K562 (cell line): Measurements from ENCODE around the gene ZNF772. TPM values are rescaled to one million over a fixed set of nuclear protein-coding genes. Genes with fewer than 3 reads are reported as not detected.

Experiments used
- ATAC-seq: fragments of 200-7000 bp; cut with Tn5 transposase; 3 replicates; pipeline ENCODE4 v1.9.1; 2020; ENCODE audit warnings: moderate library complexity
- BruUV-seq: library from RNA; stranded (reverse); fragments of 400-500 nt; replicated peaks from 2 replicates; lab custom pipeline; 2021; lab: Mats Ljungman, UMichigan
- CTCF ChIA-PET: fragments of 300-600 bp; formaldehyde crosslinking; extraction: SDS; loops from one replicate; lab custom pipeline; 2021; ENCODE audit warnings: low intra/inter-chr PET ratio; lab: Yijun Ruan, JAX
- POLR2A ChIA-PET: fragments of 300-600, 350-650 bp; sonication (Branson Sonifier 250); formaldehyde crosslinking; extraction: SDS; loops from one replicate; lab custom pipeline; 2021; ENCODE audit warnings: antibody characterized with exemption, inconsistent platforms; lab: Yijun Ruan, JAX
- DNase-seq, 4 experiments: peaks; one replicate each; pipeline versions ENCODE4 v3.0.0 to v3.0.0-alpha.2; 2011 to 2018; ENCODE audit warnings: low spot score in 3 of 4, mixed read lengths in 3 of 4; ENCODE audit errors: extremely low read depth in 1 of 4
- FAIRE-seq: peaks from 2 replicates; lab custom pipeline; 2011; peaks lifted over from hg19 to GRCh38; lab: Jason Lieb, UNC
- H2AFZ ChIP-seq: 2 replicates; pipeline ENCODE4 v1.6.0; 2011; ENCODE audit warnings: low read depth, low read length, control low read depth, inconsistent platforms
- H3K27ac ChIP-seq: fragments of 200-600 bp; 3 replicates; pipeline ENCODE4 v1.8.0; 2011; ENCODE audit warnings: low read depth, mild to moderate bottlenecking, control low read depth, inconsistent platforms, low read length, moderate library complexity, mixed read lengths; ENCODE audit errors: extremely low read depth
- H3K27me3 ChIP-seq, 2 experiments: fragments of 300-600 bp in 1 of 2; 2 replicates in 1 of 2; 3 replicates in 1 of 2; pipeline versions ENCODE4 v1.6.0 to v1.8.0; 2011; ENCODE audit warnings: inconsistent platforms in 2 of 2, low read length in 2 of 2, mild to moderate bottlenecking in 1 of 2, mixed read lengths in 1 of 2, moderate library complexity in 1 of 2; ENCODE audit not compliant: control insufficient read depth in 2 of 2, insufficient read depth in 2 of 2
- H3K36me3 ChIP-seq: fragments of 300-600 bp; 3 replicates; pipeline ENCODE4 v1.8.0; 2011; ENCODE audit warnings: mild to moderate bottlenecking, low read length, inconsistent platforms; ENCODE audit not compliant: control insufficient read depth, insufficient read depth
- H3K4me1 ChIP-seq, 2 experiments: fragments of 200-600 bp in 1 of 2; replicated peaks in 1 of 2; 2 replicates in 1 of 2; 3 replicates in 1 of 2; pipeline versions ENCODE4 v1.5.1 to v1.8.0; 2011; ENCODE audit warnings: inconsistent platforms in 2 of 2, low read length in 2 of 2, mild to moderate bottlenecking in 1 of 2, mixed read lengths in 1 of 2, moderate library complexity in 1 of 2; ENCODE audit not compliant: control insufficient read depth in 2 of 2, insufficient read depth in 2 of 2
- H3K4me2 ChIP-seq: 2 replicates; pipeline ENCODE4 v1.6.1; 2011; ENCODE audit warnings: low read length, control low read depth, inconsistent platforms, mixed read lengths; ENCODE audit not compliant: insufficient read depth
- H3K4me3 ChIP-seq: fragments of 200-600 bp; sonication (generic), shearing (Covaris generic); 2 replicates; pipeline ENCODE4 v1.5.1; 2016; ENCODE audit warnings: control low read depth, inconsistent platforms
- H3K79me2 ChIP-seq: fragments of 200-600 bp; 3 replicates; pipeline ENCODE4 v1.8.0; 2011; ENCODE audit warnings: low read length, inconsistent platforms; ENCODE audit not compliant: control insufficient read depth, insufficient read depth
- H3K9ac ChIP-seq, 2 experiments: 2 replicates each; pipeline versions ENCODE4 v1.6.0 to v1.6.1; 2011; ENCODE audit warnings: low read depth in 2 of 2, low read length in 2 of 2, control low read depth in 1 of 2, inconsistent platforms in 1 of 2, mild to moderate bottlenecking in 1 of 2, mixed read lengths in 1 of 2; ENCODE audit not compliant: insufficient read depth in 1 of 2
- H3K9me1 ChIP-seq: one replicate; pipeline ENCODE4 v1.6.0; 2011; ENCODE audit warnings: inconsistent platforms, mild to moderate bottlenecking, low read length, moderate library complexity; ENCODE audit not compliant: control insufficient read depth, insufficient read depth
- H3K9me3 ChIP-seq: replicated peaks from 2 replicates; pipeline ENCODE4 v1.5.1; 2011; ENCODE audit warnings: low read depth, low read length, inconsistent platforms; ENCODE audit not compliant: control insufficient read depth, insufficient read depth
- H4K20me1 ChIP-seq: replicated peaks from 2 replicates; pipeline ENCODE4 v1.6.1; 2011; ENCODE audit warnings: low read length, inconsistent platforms, mixed read lengths; ENCODE audit not compliant: control insufficient read depth, insufficient read depth
- CEBPB ChIP-seq: fragments of 450-650 bp; IDR thresholded peaks from 2 replicates; pipeline ENCODE4 v1.6.1; 2016; ENCODE audit warnings: missing genetic modification characterization, missing compliant biosample characterization
- CEBPG ChIP-seq, 3 experiments: fragments of 200-800 bp in 1 of 3; sonication (Bioruptor generic) in 1 of 3; sonication (generic) in 1 of 3; formaldehyde crosslinking in 1 of 3; IDR thresholded peaks in 2 of 3; conservative IDR thresholded peaks in 1 of 3; 2 replicates each; pipeline versions ENCODE4 v1.6.1 to v1.8.0; 2016 to 2022; ENCODE audit warnings: missing compliant biosample characterization in 2 of 3, missing genetic modification characterization in 2 of 3, mild to moderate bottlenecking in 1 of 3, missing genetic modification reagents in 1 of 3
- JUN ChIP-seq, 2 experiments: sonication (generic) in 1 of 2; formaldehyde crosslinking in 1 of 2; IDR thresholded peaks; 2 replicates each; pipeline versions ENCODE4 v1.6.1 to v1.8.0; 2012 to 2022; ENCODE audit warnings: borderline replicate concordance in 2 of 2, mild to moderate bottlenecking in 2 of 2, improper control_type of control experiment in 1 of 2, low read depth in 1 of 2, low read length in 1 of 2, missing genetic modification reagents in 1 of 2
- MIER1 ChIP-seq: fragments of 450-650 bp; IDR thresholded peaks from 2 replicates; pipeline ENCODE4 v1.6.1; 2016; ENCODE audit warnings: antibody characterized with exemption, mild to moderate bottlenecking, low read depth
- NR2C1 ChIP-seq, 2 experiments: fragments of 450-650 bp; IDR thresholded peaks; 2 replicates each; pipeline ENCODE4 v1.6.1; 2017; ENCODE audit warnings: mild to moderate bottlenecking in 2 of 2, antibody characterized with exemption in 1 of 2, inconsistent platforms in 1 of 2, missing compliant biosample characterization in 1 of 2, missing genetic modification characterization in 1 of 2
- RUNX1 ChIP-seq: sonication (generic); IDR thresholded peaks from 2 replicates; pipeline ENCODE4 v1.6.1; 2016; ENCODE audit warnings: antibody characterized with exemption, low read depth
- TBP ChIP-seq: optimal IDR thresholded peaks from 2 replicates; pipeline ENCODE3; 2011; ENCODE audit warnings: low read depth, low read length, improper control_type of control experiment
- ZBTB8A ChIP-seq: fragments of 450-650 bp; IDR thresholded peaks from 2 replicates; pipeline ENCODE4 v1.6.1; 2018; ENCODE audit warnings: mild to moderate bottlenecking, moderate library complexity; ENCODE audit not compliant: partially characterized antibody
- ZNF561 ChIP-seq: fragments of 450-650 bp; formaldehyde crosslinking; conservative IDR thresholded peaks from 2 replicates; pipeline ENCODE4 v1.4.0; 2020; ENCODE audit warnings: mild to moderate bottlenecking, moderate library complexity
- ZNF696 ChIP-seq: fragments of 250-450 bp; sonication (Bioruptor Pico); conservative IDR thresholded peaks from 2 replicates; pipeline ENCODE4 v1.4.0; 2020; ENCODE audit warnings: mild to moderate bottlenecking, moderate library complexity
- ZNF707 ChIP-seq: fragments of 250-450 bp; sonication (Bioruptor Pico); conservative IDR thresholded peaks from 2 replicates; pipeline ENCODE4 v1.8.0; 2022; ENCODE audit warnings: inconsistent platforms, mild to moderate bottlenecking, moderate library complexity
- WGBS: fragments of 100-300 bp; shearing (Covaris generic); methylation state at CpG from one replicate; pipeline ENCODE4 v1.1.6; 2016; ENCODE audit warnings: low coverage, mixed read lengths; ENCODE audit not compliant: insufficient coverage; ENCODE audit errors: missing lambda C conversion rate; 5-methylcytosine and 5-hydroxymethylcytosine counted together
- in situ Hi-C: fragments of 300-500 bp; cut with MboI; formaldehyde crosslinking; loops from 4 replicates; pipeline ENCODE4 v1.15.0; 2018; ENCODE audit warnings: inconsistent platforms, mixed read lengths
- intact Hi-C: fragments of 100-400 bp; cut with micrococcal nuclease; formaldehyde crosslinking; loops from 2 replicates; pipeline ENCODE4 v1.14.2; 2022
- polyA plus RNA-seq, 8 experiments: library from polyadenylated mRNA; depleted of rRNA in 4 of 8; stranded (reverse) in 5 of 8; unstranded in 3 of 8; fragments of >200 nt; fragmentation: Nextera tagmentation in 2 of 8; fragmentation: Illumina TruSeq in 1 of 8; extraction: Ambion mirVana in 2 of 8; extraction: Trizol in 1 of 8; gene quantifications; 2 replicates each; pipeline versions ENCODE4 v1.2.1 to v1.2.3, GENCODE V29; 2011 to 2014; ENCODE audit warnings: inconsistent platforms in 1 of 8, missing spikeins in 1 of 8
- total RNA-seq, 7 experiments: library from RNA; depleted of rRNA in 6 of 7; stranded (reverse); fragments of >200 nt in 6 of 7; fragmentation: Illumina TruSeq in 2 of 7; extraction: Trizol in 2 of 7; gene quantifications; 2 replicates each; pipeline versions ENCODE4 v1.2.1 to v1.2.3, GENCODE V29; 2011 to 2021; ENCODE audit warnings: low replicate concordance in 1 of 7

ZNF772 gene
- total and polyA plus RNA-seq, 9 of the 15 experiments (the other 6 are each of a cell fraction or from before 2014, with no cell fraction given): 0.13 to 1.9 (median 1.1) TPM

GRCh38 chr19:57452307-57452706, 25.1 kb downstream of the ZNF772 start:
- in situ Hi-C loops: no loop called here
- BruUV-seq: no TSS peak
- Histone ChIP-seq H3K27me3 (no peaks in the 10 kb centered on the region), H4K20me1 (no peaks in the 10 kb centered on the region), H3K4me3 (no peak overlapping the region), H3K4me2 (no peak overlapping the region), H3K9me3 (no peaks in the 10 kb centered on the region)
- DNase-seq: no peak
- ATAC-seq: no peak
- CTCF ChIA-PET: no interaction called here
- TF ChIP-seq ZBTB8A (no peak), CEBPG (CRISPR knock-in tag; IDR thresholded peaks at IDR 0.05) (no peak), CEBPG (tag; conservative IDR thresholded peaks at IDR 0.05 in 1 of 2, IDR thresholded peaks at IDR 0.05 in 1 of 2) (peak; percentile 43 to 79; a peak in 3 of 4 replicates), NR2C1 (IDR thresholded peaks at IDR 0.05) (no peak), NR2C1 (tag; IDR thresholded peaks at IDR 0.05) (no peak), ZNF561 (no peak), CEBPB (tag) (peak; percentile 61), ZNF696 (no peak), MIER1 (no peak), TBP (no peak), RUNX1 (no peak), JUN (IDR thresholded peaks at IDR 0.05; ENCODE audit: borderline replicate concordance, low read depth, low read length) (no peak), JUN (CRISPR knock-in tag; IDR thresholded peaks at IDR 0.05; ENCODE audit: borderline replicate concordance) (no peak), ZNF707 (CRISPR knock-in tag) (no peak)
- TF ChIP-seq, all 486 proteins: peak for 2
- H3K79me2 ChIP-seq: no peaks in the 10 kb centered on the region
- no peaks in the 10 kb centered on the region for H3K9me1 ChIP-seq
- H3K36me3 ChIP-seq: no peaks in the 10 kb centered on the region
- intact Hi-C loops: no loop called here
- no peak overlapping the region for H3K27ac ChIP-seq
- WGBS: 37% methylated on average over 3 of the region's 3 CpGs
- H2AFZ ChIP-seq: no peak overlapping the region
- POLR2A ChIA-PET: no interaction called here
- H3K4me1 ChIP-seq: no peaks in the 10 kb centered on the region
- no peak overlapping the region for H3K9ac ChIP-seq
- FAIRE-seq: no peak
